CD4-positive, alpha-beta T cell treated with Interleukin-15 for 4 hours (primary cell): ENCODE results near the gene RYR1.
"Not testable (repeated sequence)": the region's sequence is repeated elsewhere in the genome, so short reads cannot be mapped to it uniquely, and the experiment has no call there.

Experiments used
- DNase-seq: peaks from one replicate; pipeline ENCODE4 v3.0.0-alpha.2; 2020; ENCODE audit warnings: low spot score

Gene RYR1

GRCh38 chr19:38400361-38400760, 33.1 kb upstream of the RYR1 start:
- no peak for DNase-seq

- no peak for DNase-seq
These were observed 32.3 kb upstream of the RYR1 start for GRCh38 chr19:38401148-38401547.

- DNase-seq: no peak
These were observed 30.9 kb upstream of the RYR1 start for GRCh38 chr19:38402623-38402966.

GRCh38 chr19:38402967-38403674, 30.4 kb upstream of the RYR1 start, which contains the start of gene FAM98C:
FAM98C (plus strand) TSS chr19:38403093; CDS start chr19:38403154, 61 bp downstream.
- DNase-seq: peak; percentile 97

GRCh38 chr19:38404858-38405257, 28.6 kb upstream of the RYR1 start:
- DNase-seq: no peak

- no peak for DNase-seq
These were observed 28.2 kb upstream of the RYR1 start for GRCh38 chr19:38405276-38405675.

GRCh38 chr19:38409631-38410133, 23.8 kb upstream of the RYR1 start:
- no peak for DNase-seq

GRCh38 chr19:38410407-38410806, 23.1 kb upstream of the RYR1 start:
- DNase-seq: not testable (repeated sequence)

GRCh38 chr19:38411041-38411712, 22.3 kb upstream of the RYR1 start:
- DNase-seq: no peak

GRCh38 chr19:38411898-38412297, 21.6 kb upstream of the RYR1 start:
- DNase-seq: not testable (repeated sequence)

- no peak for DNase-seq
These were observed 21.0 kb upstream of the RYR1 start for GRCh38 chr19:38412491-38412890.

GRCh38 chr19:38412961-38413360, 20.5 kb upstream of the RYR1 start:
- DNase-seq: no peak

GRCh38 chr19:38413416-38413815, 20.1 kb upstream of the RYR1 start:
- DNase-seq: no peak

- no peak for DNase-seq
These were observed 16.3 kb upstream of the RYR1 start for GRCh38 chr19:38417146-38417543.

GRCh38 chr19:38417544-38418506, 15.7 kb upstream of the RYR1 start:
- peak; percentile 66 for DNase-seq

GRCh38 chr19:38420935-38421334, 12.6 kb upstream of the RYR1 start:
- DNase-seq: no peak

- DNase-seq: no peak
These were observed 11.6 kb upstream of the RYR1 start for GRCh38 chr19:38421856-38422255.

GRCh38 chr19:38422438-38422837, 11.1 kb upstream of the RYR1 start:
- no peak for DNase-seq

GRCh38 chr19:38424272-38424671, 9.2 kb upstream of the RYR1 start:
- DNase-seq: no peak

- DNase-seq: no peak
These were observed 8.2 kb upstream of the RYR1 start for GRCh38 chr19:38425222-38425809.

- peak; percentile 14 for DNase-seq
These were observed 7.6 kb upstream of the RYR1 start, which contains the start of gene RASGRP4 for GRCh38 chr19:38425810-38426466. RASGRP4 (minus strand) TSS chr19:38426219; CDS start chr19:38426091, 128 bp downstream.
